Spleen (tissue), 7 donors: Measurements from ENCODE around the gene ST7.

Experiments used
- CTCF ChIP-seq, 11 experiments: fragments of 200-600 bp in 7 of 11; fragments of 450-650 bp in 4 of 11; sonication (generic) in 4 of 11; IDR thresholded peaks in 8 of 11; conservative IDR thresholded peaks in 3 of 11; 1 replicate in 7 of 11; 2 replicates in 4 of 11; pipeline versions ENCODE4 v1.4.0 to v1.8.0; 2016 to 2021; ENCODE audit warnings: antibody characterized with exemption in 11 of 11, inconsistent platforms in 4 of 11, mild to moderate bottlenecking in 1 of 11
- POLR2A ChIP-seq, 3 donors: fragments of 450-650 bp; IDR thresholded peaks; one replicate each; pipeline ENCODE4 v1.5.1; 2017; ENCODE audit warnings: antibody characterized with exemption in 3 of 3, mild to moderate bottlenecking in 1 of 3
- donor health status: DM: no; HTN: no; CAD: no; lungs with moderate emphysema.
- donor health status: DM: no; HTN: no; CAD: no.
- donor health status: DM: no; HTN: no; CAD: no.

GRCh38 chr7:116932566-116932965 lies 20.7 kb upstream of the ST7 start:
- TF ChIP-seq CTCF (IDR thresholded peaks at IDR 0.05 in 8 of 11, conservative IDR thresholded peaks at IDR 0.05 in 3 of 11) = no peak
- no peak for TF ChIP-seq POLR2A (IDR thresholded peaks at IDR 0.05)
